ENCODE measurements around the gene MARCHF3.

DNA sequence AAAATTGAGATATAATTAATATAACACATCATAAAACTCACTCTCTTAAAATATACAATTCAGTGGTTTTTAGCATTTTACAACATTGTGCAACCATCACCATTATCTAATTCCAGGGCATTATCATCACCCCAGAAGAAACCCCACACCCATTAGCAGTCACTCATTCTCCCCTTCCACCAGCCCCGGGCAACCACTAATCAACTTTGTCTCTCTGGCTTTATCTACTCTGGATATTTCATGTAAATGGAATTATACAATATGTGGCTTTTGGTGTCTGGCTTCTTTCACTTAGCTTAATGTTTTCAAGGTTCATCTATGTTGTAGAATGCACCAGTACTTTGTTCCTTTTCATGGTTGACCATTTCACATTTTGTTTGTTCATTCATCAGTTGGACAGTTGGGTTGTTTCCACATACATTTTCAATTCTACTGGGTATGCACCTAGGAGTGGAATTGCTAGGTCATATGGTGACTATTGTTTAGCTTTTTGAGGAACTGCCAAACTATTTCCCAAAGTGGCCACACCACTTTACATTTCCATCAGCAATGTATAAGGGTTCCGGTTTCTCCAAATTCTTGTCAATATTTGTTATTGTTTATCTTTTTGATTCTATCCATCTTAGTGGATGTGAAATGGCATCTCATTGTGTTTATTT lies 62.4 kb downstream of the MARCHF3 start:
- TF ChIP-seq CTCF (IDR thresholded peaks at IDR 0.05): no peak
- no peak for TF ChIP-seq POLR2A (IDR thresholded peaks at IDR 0.05)
